ENCODE results near the gene MAP7D1.

MAP7D1 gene

DNA sequence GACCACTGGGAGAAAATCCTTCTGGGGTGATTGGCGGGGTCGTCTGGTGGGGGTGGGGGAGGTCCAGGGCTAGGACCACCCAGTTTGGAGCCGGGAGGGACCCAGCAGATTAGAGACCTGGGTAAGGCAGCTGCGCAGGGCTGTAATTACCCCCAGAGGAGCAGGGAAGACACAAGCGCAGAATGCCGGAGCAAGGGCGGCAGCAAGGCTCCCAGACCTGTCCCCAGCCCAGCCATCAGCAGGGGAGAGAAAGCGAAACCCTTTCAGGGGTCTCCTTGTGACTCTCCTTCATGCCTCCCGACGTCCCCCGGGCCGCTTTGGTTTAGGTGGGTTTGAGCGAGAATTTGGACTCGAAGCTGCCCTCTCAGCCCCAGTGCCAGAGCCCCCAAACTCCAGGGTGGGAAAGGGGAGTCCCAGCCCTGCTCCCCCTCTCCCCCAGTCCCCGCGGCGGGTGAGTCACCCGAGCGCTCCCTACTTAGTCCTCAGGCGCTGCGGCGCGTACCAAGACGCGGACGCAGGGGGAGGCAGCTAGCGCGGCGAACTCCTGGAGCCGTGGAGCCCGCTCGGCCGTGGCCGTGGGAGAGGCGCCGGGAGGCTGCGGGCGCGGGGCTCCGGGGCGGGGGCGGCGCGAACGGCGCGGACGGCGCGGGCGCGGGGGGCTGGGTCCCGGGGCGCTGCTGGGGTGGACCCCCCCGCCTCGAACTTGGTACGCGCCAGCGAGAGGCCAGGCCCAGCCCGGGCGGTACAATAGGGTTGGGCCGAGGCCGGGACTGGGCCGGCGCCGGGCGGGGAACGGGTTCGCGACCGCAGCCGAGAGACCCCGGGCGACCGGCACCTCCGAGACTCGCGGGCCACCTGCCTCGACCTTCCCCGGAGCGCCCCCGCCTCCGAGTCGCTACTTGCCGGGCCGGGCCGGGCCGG is at the start of gene MAP7D1:
MAP7D1 (plus strand) TSS at position 753 of the 921 bp plus-strand sequence. CDS start 258 bp downstream, outside the sequence.
- DNase-seq (ENCODE audit: low read depth in 2 of 2), result peak; percentile 65 to 67

- no peak for DNase-seq (ENCODE audit: low read depth in 2 of 2)
These were observed 49.7 kb upstream of the MAP7D1 start for GRCh38 chr1:36106269-36106668.

- no peak for DNase-seq (ENCODE audit: low read depth in 2 of 2)
These were observed 48.6 kb upstream of the MAP7D1 start for GRCh38 chr1:36107394-36107793.

DNA sequence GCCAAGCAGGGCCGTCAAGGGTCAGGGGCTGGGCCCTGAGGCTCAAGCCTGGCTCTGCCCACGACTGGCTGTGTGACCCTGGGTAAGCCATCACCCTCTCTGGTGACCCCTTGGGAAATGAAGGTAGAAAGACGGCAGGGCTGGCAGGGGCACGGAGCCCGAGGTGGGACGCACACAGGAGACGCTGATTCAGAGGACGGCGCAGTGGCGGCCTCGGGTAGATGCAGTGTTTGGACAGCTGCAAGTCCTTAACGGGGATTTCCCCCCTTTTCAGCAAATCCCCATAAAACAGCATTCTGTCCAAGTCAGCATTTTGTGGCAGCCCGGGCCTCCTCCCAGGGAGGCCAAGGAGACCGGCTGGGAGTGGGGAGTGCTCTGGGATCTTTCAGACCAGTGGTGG is 47.6 kb upstream of the MAP7D1 start:
- no peak for DNase-seq (ENCODE audit: low read depth in 2 of 2)

DNA sequence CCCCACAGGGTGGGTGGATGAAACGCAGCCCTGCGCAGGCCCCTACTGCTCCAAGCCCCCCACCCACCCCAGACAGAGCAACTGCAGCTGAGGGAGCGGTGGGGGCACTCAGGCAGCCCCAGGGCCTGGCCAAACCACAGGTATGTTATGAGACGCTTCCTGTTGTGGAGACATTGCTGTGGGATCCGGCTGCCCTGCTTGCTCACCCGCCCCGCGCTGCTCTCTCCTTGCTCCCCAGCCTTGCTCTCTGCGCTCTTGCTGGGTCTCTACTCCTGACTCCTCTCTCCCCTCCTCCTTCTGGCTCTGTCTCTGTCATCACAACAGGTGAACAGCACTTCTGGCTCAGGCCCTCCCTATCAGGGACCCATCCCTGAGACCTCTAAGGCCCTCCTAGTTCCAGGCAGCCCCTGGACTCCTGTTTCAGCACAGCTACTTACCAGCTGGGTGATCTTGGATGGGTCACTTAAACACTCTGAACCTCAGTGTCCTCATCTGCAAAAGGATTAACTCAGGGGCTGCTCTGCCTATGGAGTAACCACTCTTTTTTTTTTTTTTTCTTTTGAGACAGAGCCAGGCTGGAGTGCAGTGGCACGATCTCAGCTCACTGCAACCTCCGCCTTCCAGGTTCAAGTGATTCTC is 46.8 kb upstream of the MAP7D1 start:
- DNase-seq (ENCODE audit: low read depth in 2 of 2), result no peak

- no peak for DNase-seq (ENCODE audit: low read depth in 2 of 2)
These were observed 44.8 kb upstream of the MAP7D1 start for GRCh38 chr1:36111151-36111550.

DNA sequence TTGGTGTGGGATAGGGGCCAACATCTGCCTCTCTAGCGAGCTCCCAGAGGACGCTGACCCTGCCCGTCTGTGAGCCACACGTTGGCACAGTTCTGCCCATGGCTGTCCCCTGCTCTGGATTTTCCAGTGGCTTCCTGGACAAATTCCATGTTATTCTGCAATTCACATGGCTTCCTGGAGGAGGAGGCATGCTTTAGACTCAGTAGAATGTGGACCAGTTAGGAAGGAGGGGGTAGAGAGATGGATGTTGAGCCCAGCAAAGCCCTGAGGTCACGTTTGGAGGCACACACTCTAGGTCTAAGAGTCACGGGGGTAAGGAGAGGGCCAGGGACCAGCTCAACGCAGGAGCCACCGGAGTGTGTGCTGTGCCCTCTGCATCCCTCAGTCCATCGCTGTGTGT is 43.1 kb upstream of the MAP7D1 start:
- no peak for DNase-seq (ENCODE audit: low read depth in 2 of 2)

DNA sequence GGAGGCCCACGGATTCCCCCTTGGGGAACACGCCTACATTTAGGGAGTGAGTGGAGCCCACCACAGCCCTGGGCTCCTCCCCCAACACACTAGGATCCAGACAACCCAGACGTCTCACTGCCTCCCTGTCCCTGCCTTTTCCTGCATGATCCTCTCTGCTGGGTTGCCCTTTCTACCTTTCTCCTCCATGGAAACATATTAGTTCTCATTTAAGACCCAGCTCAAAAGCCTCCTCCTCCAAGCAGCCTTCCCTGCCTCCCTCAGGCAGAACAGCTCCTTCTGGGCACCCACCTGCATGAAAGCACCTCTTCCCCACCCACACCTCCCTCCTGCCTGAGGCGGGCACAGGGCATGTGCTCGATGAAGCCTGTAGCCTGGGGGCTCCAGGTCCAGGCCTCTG is 41.6 kb upstream of the MAP7D1 start:
- no peak for DNase-seq (ENCODE audit: low read depth in 2 of 2)

- no peak for DNase-seq (ENCODE audit: low read depth in 2 of 2)
These were observed 40.7 kb upstream of the MAP7D1 start for GRCh38 chr1:36115200-36115669.

GRCh38 chr1:36115931-36116330 is 40.0 kb upstream of the MAP7D1 start:
- no peak for DNase-seq (ENCODE audit: low read depth in 2 of 2)

GRCh38 chr1:36116901-36117300 is 39.1 kb upstream of the MAP7D1 start:
- DNase-seq (ENCODE audit: low read depth in 2 of 2), result no peak

- DNase-seq (ENCODE audit: low read depth in 2 of 2), result no peak
These were observed 37.3 kb upstream of the MAP7D1 start for GRCh38 chr1:36118447-36119204.

DNA sequence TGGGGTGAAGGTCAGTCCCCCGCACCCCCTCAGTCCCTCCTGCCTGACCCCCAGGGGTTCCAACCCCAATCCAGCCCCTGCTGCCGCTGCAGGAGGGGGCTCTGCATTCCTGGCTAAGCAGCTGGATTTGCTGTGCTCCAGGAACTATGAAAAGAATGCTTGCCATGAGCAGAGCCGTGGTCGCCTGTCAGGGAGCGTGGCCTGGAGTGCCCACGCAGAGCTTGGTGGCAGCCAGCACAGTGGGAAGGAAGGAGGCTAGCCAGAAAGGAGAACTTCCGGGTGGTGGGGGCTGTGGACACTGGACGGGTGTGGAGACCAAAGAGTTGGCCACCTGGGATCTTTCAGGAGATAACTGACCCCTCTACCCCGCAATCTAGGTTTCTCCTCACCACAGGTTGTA is 36.5 kb upstream of the MAP7D1 start:
- DNase-seq (ENCODE audit: low read depth in 2 of 2), result no peak

- DNase-seq (ENCODE audit: low read depth in 2 of 2), result no peak
These were observed 33.6 kb upstream of the MAP7D1 start for GRCh38 chr1:36122062-36123030.

GRCh38 chr1:36123356-36123755 is 32.6 kb upstream of the MAP7D1 start:
- DNase-seq (ENCODE audit: low read depth in 2 of 2), result no peak

GRCh38 chr1:36124404-36125128 is 31.4 kb upstream of the MAP7D1 start:
- DNase-seq (ENCODE audit: low read depth in 2 of 2), result no peak

DNA sequence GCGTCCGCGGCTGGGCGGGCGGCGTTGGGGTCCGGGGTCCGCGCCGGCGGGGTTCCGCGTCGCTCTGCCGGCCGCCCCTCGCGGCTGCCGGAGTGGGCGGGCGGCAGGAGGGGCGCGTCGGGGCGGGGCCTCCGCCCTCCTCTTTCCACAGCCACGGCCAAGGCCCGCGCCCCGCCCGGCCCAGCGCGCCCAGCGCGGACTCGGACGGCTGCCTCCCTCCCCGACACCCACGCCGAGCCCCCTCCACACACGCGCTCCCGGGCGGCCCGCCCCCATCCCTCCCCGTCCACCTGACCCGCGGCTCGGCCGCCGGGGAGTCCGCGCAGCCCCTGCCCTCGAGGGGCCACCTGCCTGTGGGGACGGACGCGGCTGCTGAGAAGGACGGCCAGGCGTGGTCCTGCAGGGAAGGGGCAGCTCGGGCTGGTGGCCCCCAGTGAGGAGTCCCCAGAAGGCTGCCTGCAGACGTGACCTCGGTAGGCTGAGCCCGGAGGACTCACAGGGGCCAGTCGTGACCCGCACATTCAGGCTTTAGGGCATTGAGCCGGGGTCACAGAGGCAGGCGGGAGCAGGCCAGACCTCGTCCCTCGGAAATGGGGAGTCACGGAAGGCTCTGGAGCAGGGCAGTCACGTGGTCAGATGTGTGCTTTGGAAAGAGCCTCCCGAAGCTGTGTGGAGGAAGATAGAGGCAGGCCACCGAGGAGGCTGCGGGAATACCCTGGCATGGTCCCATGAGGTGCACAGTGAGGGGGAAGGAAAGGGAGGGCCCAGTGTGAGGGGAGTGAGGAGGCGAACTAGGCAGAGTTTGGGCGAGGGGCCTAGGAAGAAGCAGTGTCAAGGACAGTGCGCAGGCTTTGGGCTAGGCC is 30.6 kb upstream of the MAP7D1 start, which contains the start of gene COL8A2:
COL8A2 (minus strand) TSS at position 94 of the 863 bp plus-strand sequence. CDS start 24,980 bp downstream, outside the sequence.
- no peak for DNase-seq (ENCODE audit: low read depth in 2 of 2)

DNA sequence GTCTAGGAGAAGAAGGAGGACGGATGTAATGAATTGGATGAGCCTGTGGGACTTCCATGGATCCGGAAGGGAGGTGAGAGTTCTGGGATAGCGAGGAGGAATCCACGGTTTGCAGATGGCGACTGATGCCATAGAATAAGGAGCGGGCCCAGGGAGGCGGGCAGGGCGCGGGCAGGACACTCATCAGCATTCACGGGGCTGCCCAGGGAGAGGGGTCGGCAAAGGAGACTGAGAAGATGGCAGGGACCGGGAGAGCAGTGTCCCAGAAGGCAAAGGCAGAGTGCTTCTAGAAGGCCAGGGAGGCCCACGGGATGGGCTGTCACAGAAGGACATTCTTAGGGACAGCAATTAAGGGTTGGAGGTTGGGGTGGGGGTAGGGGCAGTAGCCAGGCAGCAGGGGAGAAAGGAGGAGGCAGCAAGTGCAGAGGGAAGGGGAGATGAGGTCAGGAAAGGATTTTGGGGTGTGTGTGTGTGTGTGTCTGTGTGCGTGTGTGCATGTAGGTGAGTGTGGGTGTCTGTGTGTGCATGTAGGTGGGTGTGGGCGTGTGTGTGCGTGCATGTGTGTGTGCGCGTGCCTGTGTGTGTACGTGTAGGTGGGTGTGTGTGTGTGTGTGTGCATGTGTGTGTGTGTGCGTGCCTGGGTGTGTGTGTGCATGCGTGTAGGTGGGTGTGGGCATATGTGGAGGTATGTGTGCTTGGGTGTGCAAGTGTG is 29.8 kb upstream of the MAP7D1 start:
- DNase-seq (ENCODE audit: low read depth in 2 of 2), result no peak
